H1 (cell line): Measurements from ENCODE around the gene TNFRSF13B. TPM values are rescaled to one million over a fixed set of nuclear protein-coding genes. Genes with fewer than 3 reads are reported as not detected.
A peak's percentile ranks its signal among the peaks of the same experiment; 100 is the strongest.

ENCODE experiments used
- CTCF ChIA-PET: fragments of 300-600 bp; sonication (Branson Sonifier 250); formaldehyde crosslinking; loops from one replicate; lab custom pipeline; 2021; ENCODE audit not compliant: partially characterized antibody; lab: Charles Lee
- POLR2A ChIA-PET: fragments of 300-600 bp; sonication (Branson Sonifier 250); formaldehyde crosslinking; loops from one replicate; lab custom pipeline; 2021; ENCODE audit warnings: inconsistent platforms; ENCODE audit not compliant: partially characterized antibody; lab: Charles Lee
- DNase-seq, 2 experiments: peaks; one replicate each; pipeline versions ENCODE4 v3.0.0 to v3.0.0-alpha.2; 2010 to 2022; ENCODE audit warnings: low spot score in 2 of 2, low read depth in 1 of 2, mixed read lengths in 1 of 2
- FAIRE-seq: peaks from 2 replicates; lab custom pipeline; 2011; peaks lifted over from hg19 to GRCh38; lab: Jason Lieb, UNC
- H2AFZ ChIP-seq: 2 replicates; pipeline ENCODE4 v1.8.1; 2012; ENCODE audit warnings: low read length, inconsistent platforms
- H2AK5ac ChIP-seq: 2 replicates; pipeline ENCODE4 v1.6.1; 2013; ENCODE audit warnings: low read depth, low read length
- H2BK120ac ChIP-seq: replicated peaks from 2 replicates; pipeline ENCODE3; 2013; ENCODE audit warnings: low read depth, low read length, inconsistent platforms
- H2BK12ac ChIP-seq: 2 replicates; pipeline ENCODE4 v1.6.1; 2013; ENCODE audit warnings: low read depth, low read length
- H2BK15ac ChIP-seq: 2 replicates; pipeline ENCODE4 v1.6.1; 2013; ENCODE audit warnings: low read length
- H2BK20ac ChIP-seq: 2 replicates; pipeline ENCODE4 v1.6.1; 2013; ENCODE audit warnings: low read length
- H2BK5ac ChIP-seq: 2 replicates; pipeline ENCODE4 v1.6.1; 2013; ENCODE audit warnings: low read depth, low read length
- H3K14ac ChIP-seq: 2 replicates; pipeline ENCODE4 v1.6.1; 2013; ENCODE audit warnings: inconsistent platforms; ENCODE audit not compliant: insufficient read length
- H3K18ac ChIP-seq: 2 replicates; pipeline ENCODE4 v1.6.1; 2013; ENCODE audit warnings: low read length; ENCODE audit errors: extremely low read depth
- H3K23ac ChIP-seq: 2 replicates; pipeline ENCODE4 v1.6.1; 2013; ENCODE audit warnings: inconsistent platforms; ENCODE audit not compliant: insufficient read length
- H3K23me2 ChIP-seq: 2 replicates; pipeline ENCODE4 v1.6.1; 2013; ENCODE audit warnings: low read depth, low read length
- H3K27ac ChIP-seq: 2 replicates; pipeline ENCODE4 v1.6.1; 2011; ENCODE audit warnings: low read depth, low read length, inconsistent platforms
- H3K27me3 ChIP-seq, 4 experiments: replicated peaks in 1 of 4; 1 replicate in 1 of 4; 2 replicates in 3 of 4; pipeline versions ENCODE4 v1.6.1 to v1.8.1; 2011 to 2013; ENCODE audit warnings: low read length in 3 of 4, mild to moderate bottlenecking in 3 of 4, inconsistent platforms in 2 of 4, mixed read lengths in 2 of 4, moderate library complexity in 1 of 4; ENCODE audit not compliant: control insufficient read depth in 3 of 4, insufficient read depth in 3 of 4; ENCODE audit errors: extremely low read depth in 1 of 4
- H3K36me3 ChIP-seq, 4 experiments: 2 replicates each; pipeline versions ENCODE4 v1.6.1 to v1.8.1; 2011 to 2013; ENCODE audit warnings: mild to moderate bottlenecking in 4 of 4, low read length in 3 of 4, moderate library complexity in 2 of 4, control low read depth in 1 of 4, inconsistent platforms in 1 of 4; ENCODE audit not compliant: insufficient read depth in 4 of 4, control insufficient read depth in 2 of 4
- H3K4ac ChIP-seq: replicated peaks from 2 replicates; pipeline ENCODE3; 2013; ENCODE audit warnings: low read length, low read depth, mixed read lengths, inconsistent platforms; ENCODE audit not compliant: insufficient read length
- H3K4me1 ChIP-seq, 4 experiments: replicated peaks in 1 of 4; 1 replicate in 1 of 4; 2 replicates in 3 of 4; pipeline versions ENCODE4 v1.6.1 to v1.8.1; 2011 to 2013; ENCODE audit warnings: low read length in 3 of 4, inconsistent platforms in 2 of 4, mixed read lengths in 1 of 4; ENCODE audit not compliant: insufficient read depth in 4 of 4, control insufficient read depth in 3 of 4
- H3K4me2 ChIP-seq, 2 experiments: 2 replicates each; pipeline versions ENCODE4 v1.6.1 to v1.8.1; 2011 to 2013; ENCODE audit warnings: low read depth in 2 of 2, low read length in 2 of 2, control low read depth in 1 of 2, inconsistent platforms in 1 of 2, mild to moderate bottlenecking in 1 of 2; ENCODE audit not compliant: insufficient read depth in 1 of 2
- H3K4me3 ChIP-seq, 4 experiments: fragments of 200-600, 300-600 bp in 1 of 4; sonication (generic), shearing (Covaris generic), sonication (Bioruptor Twin) in 1 of 4; 2 replicates each; pipeline versions ENCODE4 v1.5.1 to v1.8.1; 2011 to 2016; ENCODE audit warnings: low read length in 4 of 4, low read depth in 3 of 4, control low read depth in 2 of 4, inconsistent platforms in 2 of 4, mild to moderate bottlenecking in 2 of 4, mixed read lengths in 1 of 4, moderate library complexity in 1 of 4; ENCODE audit not compliant: insufficient read depth in 2 of 4; ENCODE audit errors: extremely low read depth in 1 of 4
- H3K56ac ChIP-seq: replicated peaks from 2 replicates; pipeline ENCODE3; 2013; ENCODE audit warnings: low read depth, mild to moderate bottlenecking, mixed read lengths, low read length, inconsistent platforms; ENCODE audit not compliant: insufficient read length
- H3K79me1 ChIP-seq: 2 replicates; pipeline ENCODE4 v1.6.1; 2013; ENCODE audit warnings: low read depth, low read length, control low read depth
- H3K79me2 ChIP-seq, 2 experiments: 2 replicates each; pipeline versions ENCODE4 v1.6.1 to v1.8.1; 2012 to 2013; ENCODE audit warnings: low read length in 2 of 2, mild to moderate bottlenecking in 2 of 2, inconsistent platforms in 1 of 2; ENCODE audit not compliant: insufficient read depth in 2 of 2, control insufficient read depth in 1 of 2
- H3K9ac ChIP-seq, 4 experiments: replicated peaks in 1 of 4; 1 replicate in 1 of 4; 2 replicates in 3 of 4; pipeline versions ENCODE4 v1.6.1 to v1.8.1; 2011 to 2013; ENCODE audit warnings: low read depth in 3 of 4, low read length in 3 of 4, control low read depth in 2 of 4, mild to moderate bottlenecking in 2 of 4, moderate library complexity in 2 of 4, inconsistent platforms in 1 of 4; ENCODE audit errors: extremely low read depth in 1 of 4
- H3K9me3 ChIP-seq, 2 experiments: 2 replicates each; pipeline versions ENCODE4 v1.6.1 to v1.8.1; 2012 to 2013; ENCODE audit warnings: mild to moderate bottlenecking in 2 of 2, moderate library complexity in 2 of 2, control low read depth in 1 of 2, inconsistent platforms in 1 of 2, low read depth in 1 of 2, low read length in 1 of 2, mixed read lengths in 1 of 2; ENCODE audit not compliant: insufficient read depth in 2 of 2
- H4K20me1 ChIP-seq, 2 experiments: replicated peaks in 1 of 2; 2 replicates each; pipeline versions ENCODE3 to v1.8.1; 2011 to 2013; ENCODE audit warnings: inconsistent platforms in 2 of 2, low read length in 2 of 2, mild to moderate bottlenecking in 1 of 2; ENCODE audit not compliant: insufficient read depth in 2 of 2, control insufficient read depth in 1 of 2
- H4K5ac ChIP-seq: 2 replicates; pipeline ENCODE4 v1.6.1; 2013; ENCODE audit warnings: low read length, low read depth, mixed read lengths, inconsistent platforms; ENCODE audit not compliant: insufficient read length
- H4K8ac ChIP-seq: 2 replicates; pipeline ENCODE4 v1.8.0; 2013; ENCODE audit warnings: mild to moderate bottlenecking, moderate library complexity, low read length, inconsistent platforms; ENCODE audit not compliant: insufficient read depth; ENCODE audit errors: extremely low read depth
- H4K91ac ChIP-seq: replicated peaks from 2 replicates; pipeline ENCODE3; 2013; ENCODE audit warnings: low read length, mixed read lengths, inconsistent platforms; ENCODE audit not compliant: insufficient read length
- CHD1 ChIP-seq: IDR thresholded peaks from 2 replicates; pipeline ENCODE4 v1.6.1; 2012; ENCODE audit warnings: low read depth, low read length, improper control_type of control experiment
- CTBP2 ChIP-seq: IDR thresholded peaks from 2 replicates; pipeline ENCODE4 v1.7.0; 2011; ENCODE audit warnings: borderline replicate concordance, mild to moderate bottlenecking, moderate library complexity, mixed read lengths, low read length; ENCODE audit not compliant: insufficient read depth, insufficient read length
- POLR2AphosphoS5 ChIP-seq: IDR thresholded peaks from 2 replicates; pipeline ENCODE4 v1.6.1; 2011; ENCODE audit warnings: low read depth, low read length
- RAD21 ChIP-seq, 2 experiments: IDR thresholded peaks in 1 of 2; conservative IDR thresholded peaks in 1 of 2; 2 replicates each; pipeline ENCODE4 v1.6.1; 2011; ENCODE audit warnings: low read depth in 2 of 2, low read length in 2 of 2, improper control_type of control experiment in 1 of 2, inconsistent platforms in 1 of 2, mild to moderate bottlenecking in 1 of 2, moderate library complexity in 1 of 2
- SIRT6 ChIP-seq: IDR thresholded peaks from one replicate; pipeline ENCODE4 v1.7.1; 2012; ENCODE audit warnings: low read length, inconsistent platforms
- SP1 ChIP-seq: IDR thresholded peaks from 2 replicates; pipeline ENCODE4 v1.6.1; 2011; ENCODE audit warnings: low read depth, low read length
- WGBS, 2 experiments: shearing (Covaris generic) in 1 of 2; methylation state at CpG; one replicate each; pipeline versions ENCODE4 v1.1.6 to v1.1.7; 2013 to 2015; ENCODE audit warnings: low lambda C conversion rate in 2 of 2, mixed read lengths in 2 of 2, inconsistent platforms in 1 of 2, low coverage in 1 of 2, missing lambda C conversion rate in 1 of 2; ENCODE audit not compliant: insufficient replicate concordance in 2 of 2, insufficient coverage in 1 of 2, insufficient read length in 1 of 2; ENCODE audit errors: extremely low coverage in 1 of 2, missing lambda C conversion rate in 1 of 2; 5-methylcytosine and 5-hydroxymethylcytosine counted together
- polyA plus RNA-seq, 7 experiments: library from polyadenylated mRNA; depleted of rRNA in 3 of 7; stranded (reverse) in 5 of 7; unstranded in 2 of 7; fragments of >200 nt in 5 of 7; fragments of 200-250 nt in 2 of 7; gene quantifications; 1 replicate in 5 of 7; 2 replicates in 1 of 7; 4 replicates in 1 of 7; pipeline versions ENCODE4 v1.2.1 to v1.2.3, GENCODE V29; 2011 to 2013; ENCODE audit warnings: missing spikeins in 2 of 7, mixed read lengths in 2 of 7
- total RNA-seq: library from RNA; stranded (reverse); fragmentation: NEBNext Ultra II Directional; extraction: Animal tissue kit (Norgen Biotek cat#: 25700); gene quantifications from 2 replicates; pipeline ENCODE4 v1.2.1, GENCODE V29; 2021
- TF ChIP-seq, protein P1 (sequence below): IDR thresholded peaks from 2 replicates; pipeline ENCODE4 v1.6.1; 2012; ENCODE audit warnings: low read length, inconsistent platforms

Gene TNFRSF13B
- total and polyA plus RNA-seq, 2 of the 8 experiments (the other 6 are each of a cell fraction or from before 2014, with no cell fraction given) = not detected

DNA sequence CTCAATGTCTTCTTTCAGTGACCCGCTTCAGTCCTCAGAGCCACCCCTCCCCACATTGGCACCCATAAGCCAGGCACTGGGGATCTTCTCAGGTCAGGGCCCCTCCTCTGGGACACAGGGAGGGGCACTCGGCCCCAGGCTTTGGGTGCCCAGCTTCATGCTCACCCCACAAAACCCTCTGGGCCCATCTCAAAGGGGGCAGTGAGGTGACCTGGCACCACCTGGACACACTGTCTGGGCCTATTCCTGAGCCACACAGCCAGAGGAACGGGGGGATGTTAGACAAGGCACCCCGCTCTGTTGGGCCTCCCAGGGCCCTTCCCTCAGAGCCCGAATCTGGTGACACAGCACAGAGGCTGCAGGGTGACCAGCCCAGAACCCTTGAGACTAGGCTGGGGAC is 36.1 kb downstream of the TNFRSF13B start:
- Histone ChIP-seq H3K56ac (no peak overlapping the region), H3K23ac (no peak overlapping the region), H3K9ac (no peak overlapping the region; a peak in 1 of 7 replicates), H2AK5ac (no peak overlapping the region), H3K27me3 (no peaks in the 10 kb centered on the region), H3K18ac (no peak overlapping the region), H2BK20ac (no peak overlapping the region), H2BK12ac (no peak overlapping the region), H3K4me3 (no peak overlapping the region), H3K9me3 (no peaks in the 10 kb centered on the region), H3K23me2 (no peaks in the 10 kb centered on the region), H4K91ac (no peak overlapping the region), H3K27ac (no peak overlapping the region), H4K20me1 (no peaks in the 10 kb centered on the region), H2BK120ac (no peak overlapping the region), H3K4me2 (no peak overlapping the region), H4K8ac (peak overlapping the region; percentile 14; the same call in 1 of the 2 replicates), H3K4ac (no peak overlapping the region), H3K79me2 (no peaks in the 10 kb centered on the region), H4K5ac (no peak overlapping the region), H3K79me1 (no peaks in the 10 kb centered on the region), H3K14ac (no peak overlapping the region), H2BK15ac (no peak overlapping the region), H2AFZ (no peak overlapping the region), H3K36me3 (no peaks in the 10 kb centered on the region), H3K4me1 (peaks cover 1 to 14% (median 5%) of the 10 kb centered on the region in 4 experiments; a peak in 5 of 7 replicates), H2BK5ac (no peak overlapping the region)
- 86% methylated on average over 5 of the region's 5 CpGs; no CpG with 5 or more reads in 1 of the 2 experiments for WGBS, 2 experiments
- ChIA-PET POLR2A (no interaction called here), CTCF (interaction anchor here (1.5 to 1.9 kb wide), 2 partner anchors 9 to 51 kb away, joined by 6 to 7 read pairs; no protein-coding TSS in a partner anchor)
- DNase-seq (no peak), FAIRE-seq (no peak)
- TF ChIP-seq RAD21 (IDR thresholded peaks at IDR 0.05 in 1 of 2, conservative IDR thresholded peaks at IDR 0.05 in 1 of 2; ENCODE audit: low read depth in 2 of 2, low read length in 2 of 2) = no peak
- no peak for TF ChIP-seq CHD1
- no peak for TF ChIP-seq CTBP2
- TF ChIP-seq, protein P1, sequence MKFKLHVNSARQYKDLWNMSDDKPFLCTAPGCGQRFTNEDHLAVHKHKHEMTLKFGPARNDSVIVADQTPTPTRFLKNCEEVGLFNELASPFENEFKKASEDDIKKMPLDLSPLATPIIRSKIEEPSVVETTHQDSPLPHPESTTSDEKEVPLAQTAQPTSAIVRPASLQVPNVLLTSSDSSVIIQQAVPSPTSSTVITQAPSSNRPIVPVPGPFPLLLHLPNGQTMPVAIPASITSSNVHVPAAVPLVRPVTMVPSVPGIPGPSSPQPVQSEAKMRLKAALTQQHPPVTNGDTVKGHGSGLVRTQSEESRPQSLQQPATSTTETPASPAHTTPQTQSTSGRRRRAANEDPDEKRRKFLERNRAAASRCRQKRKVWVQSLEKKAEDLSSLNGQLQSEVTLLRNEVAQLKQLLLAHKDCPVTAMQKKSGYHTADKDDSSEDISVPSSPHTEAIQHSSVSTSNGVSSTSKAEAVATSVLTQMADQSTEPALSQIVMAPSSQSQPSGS = no peak
- no peak for TF ChIP-seq POLR2AphosphoS5
- TF ChIP-seq SIRT6 = no peak
- TF ChIP-seq SP1 = no peak
